Measurements from ENCODE around the gene HUS1B. TPM values are rescaled to one million over a fixed set of nuclear protein-coding genes. Genes with fewer than 3 reads are reported as not detected.

The HUS1B gene
- total RNA-seq, 1 experiment from 2014 or later, result 0.71 TPM

GRCh38 chr6:642805-643204 lies 14.1 kb downstream of the HUS1B start:
- Mint-ChIP-seq H3K9me3 (ENCODE audit: low read depth, unreplicated experiment) (no peaks in the 10 kb centered on the region), H3K4me1 (ENCODE audit: low read depth, unreplicated experiment) (no peaks in the 10 kb centered on the region), H3K36me3 (ENCODE audit: insufficient read depth, unreplicated experiment) (no peaks in the 10 kb centered on the region), H3K27ac (ENCODE audit: unreplicated experiment) (no peak overlapping the region), H3K27me3 (ENCODE audit: unreplicated experiment) (no peaks in the 10 kb centered on the region), H3K4me3 (ENCODE audit: low read depth, unreplicated experiment) (no peak overlapping the region)
- no TSS peak for BruUV-seq (replicated peaks)
- intact Hi-C loops (cut with micrococcal nuclease; ENCODE audit: unreplicated experiment), result no loop called here
- no peak for DNase-seq
- TF ChIP-seq, protein P1, sequence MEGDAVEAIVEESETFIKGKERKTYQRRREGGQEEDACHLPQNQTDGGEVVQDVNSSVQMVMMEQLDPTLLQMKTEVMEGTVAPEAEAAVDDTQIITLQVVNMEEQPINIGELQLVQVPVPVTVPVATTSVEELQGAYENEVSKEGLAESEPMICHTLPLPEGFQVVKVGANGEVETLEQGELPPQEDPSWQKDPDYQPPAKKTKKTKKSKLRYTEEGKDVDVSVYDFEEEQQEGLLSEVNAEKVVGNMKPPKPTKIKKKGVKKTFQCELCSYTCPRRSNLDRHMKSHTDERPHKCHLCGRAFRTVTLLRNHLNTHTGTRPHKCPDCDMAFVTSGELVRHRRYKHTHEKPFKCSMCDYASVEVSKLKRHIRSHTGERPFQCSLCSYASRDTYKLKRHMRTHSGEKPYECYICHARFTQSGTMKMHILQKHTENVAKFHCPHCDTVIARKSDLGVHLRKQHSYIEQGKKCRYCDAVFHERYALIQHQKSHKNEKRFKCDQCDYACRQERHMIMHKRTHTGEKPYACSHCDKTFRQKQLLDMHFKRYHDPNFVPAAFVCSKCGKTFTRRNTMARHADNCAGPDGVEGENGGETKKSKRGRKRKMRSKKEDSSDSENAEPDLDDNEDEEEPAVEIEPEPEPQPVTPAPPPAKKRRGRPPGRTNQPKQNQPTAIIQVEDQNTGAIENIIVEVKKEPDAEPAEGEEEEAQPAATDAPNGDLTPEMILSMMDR (IDR thresholded peaks at IDR 0.05; ENCODE audit: unreplicated experiment), result no peak
- CTCF ChIA-PET, result no interaction called here

DNA sequence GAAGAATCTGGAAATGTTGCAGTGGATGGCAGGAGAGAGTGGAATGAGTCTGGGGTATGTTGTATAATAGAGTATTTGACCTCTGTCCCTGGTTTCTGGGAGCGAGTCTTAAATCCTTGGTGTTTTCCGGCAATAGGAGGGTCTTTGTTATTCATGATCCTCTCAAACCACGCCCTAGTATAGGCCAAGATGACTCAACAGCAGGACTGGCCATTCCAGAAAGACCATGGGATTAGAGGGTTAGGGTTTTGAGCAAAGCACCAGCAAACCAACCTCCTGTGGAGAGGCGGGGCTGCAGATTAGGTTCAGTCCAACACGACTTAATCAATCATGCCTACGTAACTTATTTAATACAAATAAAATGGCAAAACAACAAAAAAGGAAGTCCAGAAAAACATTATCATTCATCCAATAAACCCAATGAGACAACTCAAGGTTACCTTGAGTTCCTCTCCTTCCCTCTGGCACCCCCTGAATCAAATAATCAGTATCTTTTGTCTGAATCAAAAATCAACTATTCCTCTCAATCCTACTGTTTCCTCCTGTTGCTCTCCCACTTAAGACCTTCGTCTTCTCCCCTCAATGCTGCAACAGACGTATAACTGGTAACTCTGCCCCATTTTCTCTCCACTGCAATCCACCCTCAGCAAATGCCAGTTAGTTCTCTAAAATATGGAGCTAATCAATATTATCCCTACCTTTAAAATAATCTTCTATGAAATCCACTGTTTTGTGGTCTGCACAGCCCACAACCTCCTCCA lies 15.5 kb downstream of the HUS1B start:
- intact Hi-C loops (cut with micrococcal nuclease; ENCODE audit: unreplicated experiment), result no loop called here
- no TSS peak for BruUV-seq (replicated peaks)
- H3K4me3 Mint-ChIP-seq (ENCODE audit: low read depth, unreplicated experiment), result no peak overlapping the region
- H3K27me3 Mint-ChIP-seq (ENCODE audit: unreplicated experiment), result no peaks in the 10 kb centered on the region
- peaks cover 3% of the 10 kb centered on the region for H3K36me3 Mint-ChIP-seq (ENCODE audit: insufficient read depth, unreplicated experiment)
- CTCF ChIA-PET, result no interaction called here
- DNase-seq, result no peak
- H3K9me3 Mint-ChIP-seq (ENCODE audit: low read depth, unreplicated experiment), result no peaks in the 10 kb centered on the region
- H3K4me1 Mint-ChIP-seq (ENCODE audit: low read depth, unreplicated experiment), result no peaks in the 10 kb centered on the region
- H3K27ac Mint-ChIP-seq (ENCODE audit: unreplicated experiment), result no peak overlapping the region
- TF ChIP-seq, protein P1 (IDR thresholded peaks at IDR 0.05; ENCODE audit: unreplicated experiment), result no peak

- intact Hi-C loops (cut with micrococcal nuclease; ENCODE audit: unreplicated experiment), result no loop called here
- no peaks in the 10 kb centered on the region for H3K9me3 Mint-ChIP-seq (ENCODE audit: low read depth, unreplicated experiment)
- peaks cover 3% of the 10 kb centered on the region for H3K36me3 Mint-ChIP-seq (ENCODE audit: insufficient read depth, unreplicated experiment)
- no peak for DNase-seq
- TF ChIP-seq, protein P1 (IDR thresholded peaks at IDR 0.05; ENCODE audit: unreplicated experiment), result no peak
- H3K4me1 Mint-ChIP-seq (ENCODE audit: low read depth, unreplicated experiment), result no peaks in the 10 kb centered on the region
- no peak overlapping the region for H3K4me3 Mint-ChIP-seq (ENCODE audit: low read depth, unreplicated experiment)
- CTCF ChIA-PET, result no interaction called here
- H3K27ac Mint-ChIP-seq (ENCODE audit: unreplicated experiment), result no peak overlapping the region
- BruUV-seq (replicated peaks), result no TSS peak
- no peaks in the 10 kb centered on the region for H3K27me3 Mint-ChIP-seq (ENCODE audit: unreplicated experiment)
These were observed 20.4 kb downstream of the HUS1B start for GRCh38 chr6:636488-636887.

- no peak overlapping the region for H3K27ac Mint-ChIP-seq (ENCODE audit: unreplicated experiment)
- TF ChIP-seq, protein P1 (IDR thresholded peaks at IDR 0.05; ENCODE audit: unreplicated experiment), result no peak
- DNase-seq, result no peak
- BruUV-seq (replicated peaks), result no TSS peak
- CTCF ChIA-PET, result no interaction called here
- intact Hi-C loops (cut with micrococcal nuclease; ENCODE audit: unreplicated experiment), result no loop called here
- H3K4me3 Mint-ChIP-seq (ENCODE audit: low read depth, unreplicated experiment), result no peak overlapping the region
- no peaks in the 10 kb centered on the region for H3K9me3 Mint-ChIP-seq (ENCODE audit: low read depth, unreplicated experiment)
- no peaks in the 10 kb centered on the region for H3K4me1 Mint-ChIP-seq (ENCODE audit: low read depth, unreplicated experiment)
- H3K36me3 Mint-ChIP-seq (ENCODE audit: insufficient read depth, unreplicated experiment), result peaks cover 3% of the 10 kb centered on the region
- H3K27me3 Mint-ChIP-seq (ENCODE audit: unreplicated experiment), result no peaks in the 10 kb centered on the region
These were observed 21.7 kb downstream of the HUS1B start for GRCh38 chr6:635233-635632.

All from Calu3 (cell line).